GM23338 (cell line): Measurements from ENCODE around the gene TSNAX. TPM values are rescaled to one million over a fixed set of nuclear protein-coding genes. Genes with fewer than 3 reads are reported as not detected.

Experiments
- ATAC-seq: fragments of 200-7000 bp; cut with Tn5 transposase; 3 replicates; pipeline ENCODE4 v1.9.1; 2020
- DNase-seq: peaks from one replicate; pipeline ENCODE4 v3.0.0-alpha.2; 2015; ENCODE audit warnings: low spot score
- H2AFZ ChIP-seq: fragments of 200-600 bp; sonication (generic); 2 replicates; pipeline ENCODE4 v1.8.0; 2016; ENCODE audit warnings: antibody characterized with exemption, mild to moderate bottlenecking, moderate library complexity
- H3F3A ChIP-seq: fragments of 200-600 bp; sonication (generic); replicated peaks from 2 replicates; pipeline ENCODE4 v1.8.0; 2017; ENCODE audit warnings: antibody characterized with exemption, mixed run types, low read depth
- H3K27ac ChIP-seq: fragments of 200-600 bp; sonication (generic); 2 replicates; pipeline ENCODE4 v1.6.1; 2016; ENCODE audit warnings: low read depth
- H3K27me3 ChIP-seq: fragments of 200-600 bp; sonication (generic); 2 replicates; pipeline ENCODE4 v1.8.0; 2016; ENCODE audit warnings: mild to moderate bottlenecking, mixed run types, moderate library complexity; ENCODE audit not compliant: insufficient read depth
- H3K36me3 ChIP-seq: fragments of 200-600 bp; sonication (generic); 2 replicates; pipeline ENCODE4 v1.8.0; 2016; ENCODE audit warnings: mild to moderate bottlenecking; ENCODE audit not compliant: insufficient read depth
- H3K4me1 ChIP-seq: fragments of 200-600 bp; sonication (generic); 2 replicates; pipeline ENCODE4 v1.8.0; 2016; ENCODE audit warnings: mild to moderate bottlenecking, moderate library complexity; ENCODE audit not compliant: insufficient read depth
- H3K4me2 ChIP-seq: fragments of 200-600 bp; sonication (generic); 2 replicates; pipeline ENCODE4 v1.7.1; 2017; ENCODE audit warnings: mixed run types
- H3K4me3 ChIP-seq: fragments of 200-600 bp; sonication (generic); 2 replicates; pipeline ENCODE4 v1.6.1; 2016; ENCODE audit warnings: mixed run types
- H3K79me2 ChIP-seq: fragments of 200-600 bp; sonication (generic); replicated peaks from 2 replicates; pipeline ENCODE4 v1.8.0; 2017; ENCODE audit warnings: mild to moderate bottlenecking; ENCODE audit not compliant: insufficient read depth
- H3K9me2 ChIP-seq: fragments of 200-600 bp; sonication (generic); 2 replicates; pipeline ENCODE4 v1.8.0; 2017; ENCODE audit not compliant: insufficient read depth
- H4K20me1 ChIP-seq: fragments of 200-600 bp; sonication (generic); replicated peaks from 2 replicates; pipeline ENCODE4 v1.8.0; 2017; ENCODE audit warnings: mild to moderate bottlenecking; ENCODE audit not compliant: insufficient read depth
- H3K27ac Mint-ChIP-seq: 2 replicates; pipeline ENCODE4 v1.8.0; 2020; ENCODE audit warnings: inconsistent platforms, mild to moderate bottlenecking, moderate library complexity, mixed read lengths
- H3K27me3 Mint-ChIP-seq: 3 replicates; pipeline ENCODE4 v1.8.0; 2022; ENCODE audit warnings: low read depth, mild to moderate bottlenecking, moderate library complexity, mixed read lengths, inconsistent platforms; ENCODE audit not compliant: insufficient read depth, poor library complexity
- H3K36me3 Mint-ChIP-seq: 3 replicates; pipeline ENCODE4 v1.8.0; 2021; ENCODE audit warnings: low read depth, mild to moderate bottlenecking, inconsistent platforms, moderate library complexity, mixed read lengths
- H3K4me1 Mint-ChIP-seq: 3 replicates; pipeline ENCODE4 v1.8.0; 2020; ENCODE audit warnings: mild to moderate bottlenecking, inconsistent platforms, mixed read lengths
- H3K4me3 Mint-ChIP-seq: 3 replicates; pipeline ENCODE4 v1.8.0; 2021; ENCODE audit warnings: moderate library complexity, mild to moderate bottlenecking, inconsistent platforms, mixed read lengths
- H3K9me3 Mint-ChIP-seq: 3 replicates; pipeline ENCODE4 v1.8.0; 2020; ENCODE audit warnings: moderate library complexity, mild to moderate bottlenecking, inconsistent platforms, mixed read lengths
- CREB1 ChIP-seq: fragments of 250-450 bp; sonication (Bioruptor Pico); IDR thresholded peaks from 2 replicates; pipeline ENCODE4 v1.5.0; 2020; ENCODE audit warnings: low read depth, mild to moderate bottlenecking, moderate library complexity
- EZH2 ChIP-seq: fragments of 200-600 bp; sonication (generic); IDR thresholded peaks from one replicate; pipeline ENCODE4 v1.8.0; 2017; ENCODE audit warnings: antibody characterized with exemption, mild to moderate bottlenecking, low read depth; ENCODE audit not compliant: unreplicated experiment
- EZH2phosphoT487 ChIP-seq: fragments of 200-600 bp; sonication (generic); IDR thresholded peaks from one replicate; pipeline ENCODE4 v1.8.1; 2018; ENCODE audit warnings: antibody characterized with exemption; ENCODE audit not compliant: unreplicated experiment
- JUNB ChIP-seq: IDR thresholded peaks from one replicate; pipeline ENCODE4 v1.6.1; 2016; ENCODE audit warnings: antibody characterized with exemption; ENCODE audit not compliant: unreplicated experiment
- NANOG ChIP-seq: IDR thresholded peaks from 2 replicates; pipeline ENCODE4 v1.6.1; 2016; ENCODE audit warnings: antibody characterized with exemption, borderline replicate concordance
- ZNF114 ChIP-seq: fragments of 250-450 bp; sonication (Bioruptor Pico); IDR thresholded peaks from 2 replicates; pipeline ENCODE4 v1.5.0; 2020; ENCODE audit warnings: mild to moderate bottlenecking, moderate library complexity
- polyA plus RNA-seq: library from polyadenylated mRNA; unstranded; fragments of >200 nt; fragmentation: Nextera tagmentation; extraction: Ambion mirVana; gene quantifications from 2 replicates; pipeline ENCODE4 v1.2.1, GENCODE V29; 2016
- total RNA-seq: library from RNA; depleted of rRNA; stranded (reverse); fragments of >200 nt; shearing (Covaris generic); gene quantifications from 2 replicates; pipeline ENCODE4 v1.2.3, GENCODE V29; 2014
- TF ChIP-seq, protein P1 (sequence below), 2 experiments: fragments of 200-600 bp in 1 of 2; sonication (generic) in 1 of 2; conservative IDR thresholded peaks; 2 replicates each; pipeline versions ENCODE4 v1.5.1 to v1.6.1; 2016 to 2017; ENCODE audit warnings: antibody characterized with exemption in 2 of 2, low read depth in 2 of 2, mild to moderate bottlenecking in 2 of 2, moderate library complexity in 1 of 2
- TF ChIP-seq, protein P2 (sequence below): fragments of 250-450 bp; sonication (Bioruptor Pico); IDR thresholded peaks from 2 replicates; pipeline ENCODE4 v1.5.0; 2020; ENCODE audit warnings: mild to moderate bottlenecking, moderate library complexity
- TF ChIP-seq, protein P3 (sequence below): IDR thresholded peaks from one replicate; pipeline ENCODE4 v1.6.1; 2018; ENCODE audit warnings: antibody characterized with exemption; ENCODE audit not compliant: unreplicated experiment

The TSNAX gene
- total and polyA plus RNA-seq, 2 experiments from 2014 or later, result 31.5 to 31.7 TPM

DNA sequence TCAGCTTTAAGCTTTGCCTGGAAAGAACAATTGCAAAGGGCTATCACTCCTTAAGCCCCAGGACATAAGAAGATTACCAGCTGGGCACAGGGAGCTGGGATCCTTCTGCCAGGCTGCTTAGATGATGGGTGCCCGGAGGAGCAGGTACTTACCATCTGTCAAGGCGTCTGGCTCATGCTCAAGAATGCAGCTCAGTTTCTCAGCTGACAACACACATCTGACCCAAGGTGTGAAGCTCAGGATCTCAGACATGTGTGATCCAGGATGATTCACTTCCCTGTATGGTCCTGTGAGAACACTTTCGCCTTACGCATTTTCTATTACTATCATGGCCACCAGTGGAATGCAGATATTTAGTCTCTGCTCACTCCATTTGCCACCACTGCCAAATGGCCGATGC, 83.4 kb downstream of the TSNAX start:
- H3K27me3 Mint-ChIP-seq, result no peaks in the 10 kb centered on the region
- Histone ChIP-seq H3K4me1 (no peaks in the 10 kb centered on the region), H2AFZ (no peak overlapping the region), H3K4me2 (no peak overlapping the region), H3K79me2 (no peaks in the 10 kb centered on the region), H3K27ac (no peak overlapping the region), H3K36me3 (no peaks in the 10 kb centered on the region), H3K27me3 (no peaks in the 10 kb centered on the region), H3K9me2 (0 out of 2 replicates have a peak, but pooled peaks cover 7% of the 10 kb centered on the region), H3F3A (no peaks in the 10 kb centered on the region), H3K4me3 (no peak overlapping the region), H4K20me1 (no peaks in the 10 kb centered on the region)
- H3K4me3 Mint-ChIP-seq, result no peak overlapping the region
- no peaks in the 10 kb centered on the region for H3K4me1 Mint-ChIP-seq
- TF ChIP-seq EZH2phosphoT487 (no peak), EZH2 (no peak), ZNF114 (CRISPR knock-in tag) (no peak)
- DNase-seq (no peak), ATAC-seq (no peak)
- H3K36me3 Mint-ChIP-seq, result no peaks in the 10 kb centered on the region
- H3K27ac Mint-ChIP-seq, result no peak overlapping the region
- H3K9me3 Mint-ChIP-seq, result no peaks in the 10 kb centered on the region

DNA sequence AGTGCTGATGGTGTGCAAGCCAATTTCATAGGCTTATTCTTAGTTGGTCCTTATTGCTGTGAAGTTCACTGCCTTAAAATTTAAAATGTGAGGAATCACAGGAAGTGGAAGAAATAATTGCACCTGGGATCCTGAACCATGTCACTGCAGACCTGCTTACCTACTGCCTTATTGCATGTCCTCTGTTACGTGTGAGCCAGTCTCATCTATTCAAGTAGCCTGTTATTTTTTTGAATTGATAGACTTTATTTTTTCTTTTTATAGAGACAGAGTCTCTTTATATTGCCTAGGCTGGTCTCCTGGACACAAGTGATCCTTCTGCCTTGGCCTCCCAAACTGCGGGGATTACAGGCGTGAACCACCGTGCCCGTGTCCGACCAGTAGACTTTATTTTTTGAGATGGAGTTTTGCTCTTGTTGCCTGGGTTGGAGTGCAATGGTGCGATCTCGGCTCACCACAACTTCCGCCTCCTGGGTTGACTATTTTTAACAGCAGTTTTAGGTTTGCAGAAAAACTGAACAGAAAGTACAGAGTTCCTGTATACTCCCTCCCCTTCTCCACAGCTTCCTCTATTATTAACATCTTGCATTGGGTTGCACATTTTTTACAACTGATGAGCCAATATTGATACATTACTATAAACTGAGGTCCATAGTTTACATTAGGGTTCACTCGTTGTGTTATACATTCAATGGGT, 84.1 kb downstream of the TSNAX start:
- H3K4me1 ChIP-seq, result no peaks in the 10 kb centered on the region
- no peak overlapping the region for H3K4me2 ChIP-seq
- no peak overlapping the region for H3K4me3 ChIP-seq
- no peaks in the 10 kb centered on the region for H3K79me2 ChIP-seq
- ATAC-seq (no peak), DNase-seq (no peak)
- no peaks in the 10 kb centered on the region for H3K36me3 ChIP-seq
- H3F3A ChIP-seq, result no peaks in the 10 kb centered on the region
- Mint-ChIP-seq H3K27me3 (no peaks in the 10 kb centered on the region), H3K36me3 (no peaks in the 10 kb centered on the region), H3K27ac (no peak overlapping the region), H3K9me3 (no peaks in the 10 kb centered on the region), H3K4me1 (no peaks in the 10 kb centered on the region), H3K4me3 (no peak overlapping the region)
- H3K27me3 ChIP-seq, result no peaks in the 10 kb centered on the region
- no peaks in the 10 kb centered on the region for H4K20me1 ChIP-seq
- 0 out of 2 replicates have a peak, but pooled peaks cover 7% of the 10 kb centered on the region for H3K9me2 ChIP-seq
- no peak overlapping the region for H2AFZ ChIP-seq
- no peak overlapping the region for H3K27ac ChIP-seq
- TF ChIP-seq, protein P1, sequence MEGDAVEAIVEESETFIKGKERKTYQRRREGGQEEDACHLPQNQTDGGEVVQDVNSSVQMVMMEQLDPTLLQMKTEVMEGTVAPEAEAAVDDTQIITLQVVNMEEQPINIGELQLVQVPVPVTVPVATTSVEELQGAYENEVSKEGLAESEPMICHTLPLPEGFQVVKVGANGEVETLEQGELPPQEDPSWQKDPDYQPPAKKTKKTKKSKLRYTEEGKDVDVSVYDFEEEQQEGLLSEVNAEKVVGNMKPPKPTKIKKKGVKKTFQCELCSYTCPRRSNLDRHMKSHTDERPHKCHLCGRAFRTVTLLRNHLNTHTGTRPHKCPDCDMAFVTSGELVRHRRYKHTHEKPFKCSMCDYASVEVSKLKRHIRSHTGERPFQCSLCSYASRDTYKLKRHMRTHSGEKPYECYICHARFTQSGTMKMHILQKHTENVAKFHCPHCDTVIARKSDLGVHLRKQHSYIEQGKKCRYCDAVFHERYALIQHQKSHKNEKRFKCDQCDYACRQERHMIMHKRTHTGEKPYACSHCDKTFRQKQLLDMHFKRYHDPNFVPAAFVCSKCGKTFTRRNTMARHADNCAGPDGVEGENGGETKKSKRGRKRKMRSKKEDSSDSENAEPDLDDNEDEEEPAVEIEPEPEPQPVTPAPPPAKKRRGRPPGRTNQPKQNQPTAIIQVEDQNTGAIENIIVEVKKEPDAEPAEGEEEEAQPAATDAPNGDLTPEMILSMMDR (conservative IDR thresholded peaks at IDR 0.05; ENCODE audit: low read depth in 2 of 2), result no peak
- TF ChIP-seq, protein P2, sequence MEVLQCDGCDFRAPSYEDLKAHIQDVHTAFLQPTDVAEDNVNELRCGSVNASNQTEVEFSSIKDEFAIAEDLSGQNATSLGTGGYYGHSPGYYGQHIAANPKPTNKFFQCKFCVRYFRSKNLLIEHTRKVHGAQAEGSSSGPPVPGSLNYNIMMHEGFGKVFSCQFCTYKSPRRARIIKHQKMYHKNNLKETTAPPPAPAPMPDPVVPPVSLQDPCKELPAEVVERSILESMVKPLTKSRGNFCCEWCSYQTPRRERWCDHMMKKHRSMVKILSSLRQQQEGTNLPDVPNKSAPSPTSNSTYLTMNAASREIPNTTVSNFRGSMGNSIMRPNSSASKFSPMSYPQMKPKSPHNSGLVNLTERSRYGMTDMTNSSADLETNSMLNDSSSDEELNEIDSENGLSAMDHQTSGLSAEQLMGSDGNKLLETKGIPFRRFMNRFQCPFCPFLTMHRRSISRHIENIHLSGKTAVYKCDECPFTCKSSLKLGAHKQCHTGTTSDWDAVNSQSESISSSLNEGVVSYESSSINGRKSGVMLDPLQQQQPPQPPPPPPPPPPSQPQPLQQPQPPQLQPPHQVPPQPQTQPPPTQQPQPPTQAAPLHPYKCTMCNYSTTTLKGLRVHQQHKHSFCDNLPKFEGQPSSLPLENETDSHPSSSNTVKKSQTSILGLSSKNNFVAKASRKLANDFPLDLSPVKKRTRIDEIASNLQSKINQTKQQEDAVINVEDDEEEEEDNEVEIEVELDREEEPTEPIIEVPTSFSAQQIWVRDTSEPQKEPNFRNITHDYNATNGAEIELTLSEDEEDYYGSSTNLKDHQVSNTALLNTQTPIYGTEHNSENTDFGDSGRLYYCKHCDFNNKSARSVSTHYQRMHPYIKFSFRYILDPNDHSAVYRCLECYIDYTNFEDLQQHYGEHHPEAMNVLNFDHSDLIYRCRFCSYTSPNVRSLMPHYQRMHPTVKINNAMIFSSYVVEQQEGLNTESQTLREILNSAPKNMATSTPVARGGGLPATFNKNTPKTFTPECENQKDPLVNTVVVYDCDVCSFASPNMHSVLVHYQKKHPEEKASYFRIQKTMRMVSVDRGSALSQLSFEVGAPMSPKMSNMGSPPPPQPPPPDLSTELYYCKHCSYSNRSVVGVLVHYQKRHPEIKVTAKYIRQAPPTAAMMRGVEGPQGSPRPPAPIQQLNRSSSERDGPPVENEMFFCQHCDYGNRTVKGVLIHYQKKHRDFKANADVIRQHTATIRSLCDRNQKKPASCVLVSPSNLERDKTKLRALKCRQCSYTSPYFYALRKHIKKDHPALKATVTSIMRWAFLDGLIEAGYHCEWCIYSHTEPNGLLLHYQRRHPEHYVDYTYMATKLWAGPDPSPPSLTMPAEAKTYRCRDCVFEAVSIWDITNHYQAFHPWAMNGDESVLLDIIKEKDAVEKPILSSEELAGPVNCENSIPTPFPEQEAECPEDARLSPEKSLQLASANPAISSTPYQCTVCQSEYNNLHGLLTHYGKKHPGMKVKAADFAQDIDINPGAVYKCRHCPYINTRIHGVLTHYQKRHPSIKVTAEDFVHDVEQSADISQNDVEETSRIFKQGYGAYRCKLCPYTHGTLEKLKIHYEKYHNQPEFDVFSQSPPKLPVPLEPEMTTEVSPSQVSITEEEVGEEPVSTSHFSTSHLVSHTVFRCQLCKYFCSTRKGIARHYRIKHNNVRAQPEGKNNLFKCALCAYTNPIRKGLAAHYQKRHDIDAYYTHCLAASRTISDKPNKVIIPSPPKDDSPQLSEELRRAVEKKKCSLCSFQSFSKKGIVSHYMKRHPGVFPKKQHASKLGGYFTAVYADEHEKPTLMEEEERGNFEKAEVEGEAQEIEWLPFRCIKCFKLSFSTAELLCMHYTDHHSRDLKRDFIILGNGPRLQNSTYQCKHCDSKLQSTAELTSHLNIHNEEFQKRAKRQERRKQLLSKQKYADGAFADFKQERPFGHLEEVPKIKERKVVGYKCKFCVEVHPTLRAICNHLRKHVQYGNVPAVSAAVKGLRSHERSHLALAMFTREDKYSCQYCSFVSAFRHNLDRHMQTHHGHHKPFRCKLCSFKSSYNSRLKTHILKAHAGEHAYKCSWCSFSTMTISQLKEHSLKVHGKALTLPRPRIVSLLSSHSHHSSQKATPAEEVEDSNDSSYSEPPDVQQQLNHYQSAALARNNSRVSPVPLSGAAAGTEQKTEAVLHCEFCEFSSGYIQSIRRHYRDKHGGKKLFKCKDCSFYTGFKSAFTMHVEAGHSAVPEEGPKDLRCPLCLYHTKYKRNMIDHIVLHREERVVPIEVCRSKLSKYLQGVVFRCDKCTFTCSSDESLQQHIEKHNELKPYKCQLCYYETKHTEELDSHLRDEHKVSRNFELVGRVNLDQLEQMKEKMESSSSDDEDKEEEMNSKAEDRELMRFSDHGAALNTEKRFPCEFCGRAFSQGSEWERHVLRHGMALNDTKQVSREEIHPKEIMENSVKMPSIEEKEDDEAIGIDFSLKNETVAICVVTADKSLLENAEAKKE (CRISPR knock-in tag), result no peak
- TF ChIP-seq EZH2phosphoT487 (no peak), CREB1 (CRISPR knock-in tag) (no peak), NANOG (no peak), JUNB (no peak)
- TF ChIP-seq, protein P3, sequence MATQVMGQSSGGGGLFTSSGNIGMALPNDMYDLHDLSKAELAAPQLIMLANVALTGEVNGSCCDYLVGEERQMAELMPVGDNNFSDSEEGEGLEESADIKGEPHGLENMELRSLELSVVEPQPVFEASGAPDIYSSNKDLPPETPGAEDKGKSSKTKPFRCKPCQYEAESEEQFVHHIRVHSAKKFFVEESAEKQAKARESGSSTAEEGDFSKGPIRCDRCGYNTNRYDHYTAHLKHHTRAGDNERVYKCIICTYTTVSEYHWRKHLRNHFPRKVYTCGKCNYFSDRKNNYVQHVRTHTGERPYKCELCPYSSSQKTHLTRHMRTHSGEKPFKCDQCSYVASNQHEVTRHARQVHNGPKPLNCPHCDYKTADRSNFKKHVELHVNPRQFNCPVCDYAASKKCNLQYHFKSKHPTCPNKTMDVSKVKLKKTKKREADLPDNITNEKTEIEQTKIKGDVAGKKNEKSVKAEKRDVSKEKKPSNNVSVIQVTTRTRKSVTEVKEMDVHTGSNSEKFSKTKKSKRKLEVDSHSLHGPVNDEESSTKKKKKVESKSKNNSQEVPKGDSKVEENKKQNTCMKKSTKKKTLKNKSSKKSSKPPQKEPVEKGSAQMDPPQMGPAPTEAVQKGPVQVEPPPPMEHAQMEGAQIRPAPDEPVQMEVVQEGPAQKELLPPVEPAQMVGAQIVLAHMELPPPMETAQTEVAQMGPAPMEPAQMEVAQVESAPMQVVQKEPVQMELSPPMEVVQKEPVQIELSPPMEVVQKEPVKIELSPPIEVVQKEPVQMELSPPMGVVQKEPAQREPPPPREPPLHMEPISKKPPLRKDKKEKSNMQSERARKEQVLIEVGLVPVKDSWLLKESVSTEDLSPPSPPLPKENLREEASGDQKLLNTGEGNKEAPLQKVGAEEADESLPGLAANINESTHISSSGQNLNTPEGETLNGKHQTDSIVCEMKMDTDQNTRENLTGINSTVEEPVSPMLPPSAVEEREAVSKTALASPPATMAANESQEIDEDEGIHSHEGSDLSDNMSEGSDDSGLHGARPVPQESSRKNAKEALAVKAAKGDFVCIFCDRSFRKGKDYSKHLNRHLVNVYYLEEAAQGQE, result no peak
